HuH-7 (cell line): ENCODE data around the gene ZWILCH.
"Not testable (repeated sequence)": the region's sequence is repeated elsewhere in the genome, so short reads cannot be mapped to it uniquely, and the experiment has no call there.

Experiments used
- DNase-seq: peaks from one replicate; pipeline ENCODE4 v3.0.0; 2011; ENCODE audit warnings: low spot score

The ZWILCH gene

GRCh38 chr15:66581972-66582537 lies 76.9 kb downstream of the ZWILCH start:
- no peak for DNase-seq

GRCh38 chr15:66586155-66586976 lies 81.2 kb downstream of the ZWILCH start:
- no peak for DNase-seq

- DNase-seq = no peak
Observed at GRCh38 chr15:66587020-66587419, 81.9 kb downstream of the ZWILCH start.

- no peak for DNase-seq
Observed at GRCh38 chr15:66587749-66588148, 82.6 kb downstream of the ZWILCH start.

GRCh38 chr15:66588537-66588936 lies 83.4 kb downstream of the ZWILCH start:
- peak; percentile 61 for DNase-seq

DNA sequence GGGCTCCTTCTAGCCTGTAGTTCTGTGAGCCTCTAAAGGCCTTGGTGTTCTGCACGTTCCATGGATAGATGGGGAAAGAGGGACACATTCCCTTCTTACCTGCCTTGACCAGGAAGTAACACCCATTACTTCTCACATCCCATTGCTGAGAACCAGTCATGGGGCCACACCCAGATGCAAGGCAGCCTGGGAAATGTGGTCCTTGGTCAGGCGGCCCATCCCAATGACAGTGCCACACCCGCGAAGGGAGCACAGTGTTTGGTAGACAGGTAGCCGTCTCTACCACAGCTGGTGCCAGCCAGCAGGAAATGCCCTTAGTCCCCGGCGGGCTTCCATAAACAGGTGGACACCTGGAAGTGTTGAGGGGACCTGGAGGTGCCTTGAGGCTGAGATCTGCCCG lies 83.8 kb downstream of the ZWILCH start:
- DNase-seq = no peak

- DNase-seq = not testable (repeated sequence)
Observed at GRCh38 chr15:66589429-66589828, 84.3 kb downstream of the ZWILCH start.

DNA sequence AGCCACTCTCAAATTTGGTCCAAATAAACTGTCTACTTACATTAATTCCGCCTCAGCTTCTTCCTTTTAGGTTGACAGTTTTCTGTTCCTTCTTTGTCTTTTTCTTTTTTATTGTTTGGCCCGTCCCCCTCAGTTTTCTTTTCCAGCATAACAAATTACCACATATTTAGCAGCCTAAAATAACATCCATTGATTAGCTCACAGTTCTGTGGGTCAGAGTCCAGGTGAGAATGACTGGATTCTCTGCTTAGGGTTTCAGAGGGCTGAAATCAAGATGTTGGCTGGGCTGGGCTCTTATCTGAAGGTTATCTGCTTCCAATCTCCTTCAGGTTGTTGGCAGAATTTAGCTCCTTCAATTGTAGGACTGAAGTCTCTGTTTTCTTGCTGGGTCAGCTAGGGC lies 85.3 kb downstream of the ZWILCH start:
- no peak for DNase-seq

DNA sequence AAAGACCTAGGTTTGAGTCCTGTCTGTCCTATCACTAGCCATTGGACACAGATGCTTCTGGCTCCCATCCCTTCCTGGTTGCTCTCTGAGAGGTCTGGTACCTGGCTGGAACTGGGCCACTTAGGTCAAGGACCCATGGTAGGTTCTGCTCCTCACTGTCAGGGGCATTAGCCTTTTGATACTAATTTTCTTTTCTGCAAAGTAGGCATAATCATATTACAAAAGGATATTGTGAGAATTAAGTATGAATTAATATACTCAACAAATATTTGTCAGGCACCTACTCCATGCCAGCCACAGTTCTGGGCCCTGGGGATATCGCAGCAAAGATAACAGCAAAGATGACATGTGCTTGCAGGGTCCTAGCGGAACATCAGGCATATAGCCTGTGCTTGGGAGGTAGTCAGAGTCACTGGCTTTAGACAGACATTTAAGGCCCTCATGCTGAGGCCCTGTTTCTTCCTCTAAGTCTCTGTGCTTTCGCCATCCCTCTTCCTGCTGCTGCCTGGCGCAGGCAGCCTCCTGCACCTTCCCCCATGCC lies 86.3 kb downstream of the ZWILCH start:
- DNase-seq = no peak

GRCh38 chr15:66592505-66593218 lies 87.5 kb downstream of the ZWILCH start:
- peak; percentile 59 for DNase-seq

DNA sequence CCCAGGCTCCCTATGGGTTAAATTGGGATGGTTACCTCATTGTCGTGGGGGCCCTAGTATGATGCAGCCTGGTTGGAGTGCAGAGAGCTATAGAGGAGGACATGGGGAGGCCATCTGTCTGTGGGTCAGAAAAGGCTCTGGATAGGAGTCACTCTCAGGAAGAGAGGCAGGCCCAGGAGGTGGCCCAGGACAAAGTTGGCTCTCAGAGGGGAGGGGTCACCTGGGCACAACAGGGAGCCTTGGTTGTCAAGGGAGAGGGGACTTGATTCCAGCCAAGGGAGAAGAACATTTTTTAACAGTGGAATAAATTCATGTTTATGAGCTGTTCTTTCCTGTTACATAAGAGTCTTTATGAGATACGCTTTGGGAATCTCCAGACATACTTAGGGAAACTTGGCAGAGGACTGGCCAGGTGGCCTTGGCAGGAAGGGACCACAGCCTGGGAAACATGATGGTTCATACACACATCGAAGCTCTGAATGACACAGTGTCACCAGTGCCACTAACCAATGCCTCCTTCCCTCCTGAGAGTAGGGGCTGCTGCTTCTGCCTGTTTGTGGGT lies 88.2 kb downstream of the ZWILCH start:
- DNase-seq = no peak

DNA sequence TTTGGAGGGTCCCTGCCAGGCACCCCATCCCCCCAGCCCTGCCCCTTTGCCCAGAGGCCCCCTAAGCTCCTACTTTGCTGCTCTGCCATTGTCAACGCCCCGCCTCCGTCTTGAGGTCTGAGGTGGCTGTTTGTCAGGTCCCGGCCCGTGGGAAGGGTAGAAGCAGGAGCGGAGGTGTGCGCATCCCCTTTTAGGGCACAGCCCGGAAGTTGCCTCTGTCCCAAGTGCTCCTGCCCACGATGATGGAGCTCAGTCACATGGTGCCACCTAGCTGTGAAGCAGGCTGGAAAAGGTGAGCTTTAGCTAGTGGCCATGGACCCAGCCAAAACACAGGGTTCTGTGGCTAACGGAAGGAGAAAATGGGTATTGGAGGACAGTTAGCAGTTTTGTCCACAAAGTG lies 89.2 kb downstream of the ZWILCH start:
- DNase-seq = no peak

DNA sequence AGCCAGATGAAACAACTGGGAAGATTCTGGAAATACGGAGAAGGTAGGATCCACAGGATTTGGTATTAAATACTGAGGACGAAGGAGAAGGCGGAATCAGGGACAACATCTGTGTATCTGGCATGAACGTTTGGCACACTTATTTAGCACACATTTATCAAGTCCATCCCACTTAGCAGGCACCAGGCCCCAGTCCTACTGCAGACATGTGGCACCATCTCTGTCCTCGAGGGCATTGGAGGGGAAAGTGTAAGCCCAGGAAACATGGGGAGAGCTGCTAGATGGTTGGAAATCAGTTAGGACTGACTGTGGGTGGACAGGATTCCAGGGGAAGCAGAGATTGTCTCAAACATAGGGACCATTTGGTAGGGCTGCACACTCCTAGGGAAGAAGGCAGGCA lies 89.7 kb downstream of the ZWILCH start:
- no peak for DNase-seq

GRCh38 chr15:66595332-66595731 lies 90.2 kb downstream of the ZWILCH start:
- DNase-seq = no peak

GRCh38 chr15:66595931-66596545 lies 90.9 kb downstream of the ZWILCH start:
- no peak for DNase-seq

DNA sequence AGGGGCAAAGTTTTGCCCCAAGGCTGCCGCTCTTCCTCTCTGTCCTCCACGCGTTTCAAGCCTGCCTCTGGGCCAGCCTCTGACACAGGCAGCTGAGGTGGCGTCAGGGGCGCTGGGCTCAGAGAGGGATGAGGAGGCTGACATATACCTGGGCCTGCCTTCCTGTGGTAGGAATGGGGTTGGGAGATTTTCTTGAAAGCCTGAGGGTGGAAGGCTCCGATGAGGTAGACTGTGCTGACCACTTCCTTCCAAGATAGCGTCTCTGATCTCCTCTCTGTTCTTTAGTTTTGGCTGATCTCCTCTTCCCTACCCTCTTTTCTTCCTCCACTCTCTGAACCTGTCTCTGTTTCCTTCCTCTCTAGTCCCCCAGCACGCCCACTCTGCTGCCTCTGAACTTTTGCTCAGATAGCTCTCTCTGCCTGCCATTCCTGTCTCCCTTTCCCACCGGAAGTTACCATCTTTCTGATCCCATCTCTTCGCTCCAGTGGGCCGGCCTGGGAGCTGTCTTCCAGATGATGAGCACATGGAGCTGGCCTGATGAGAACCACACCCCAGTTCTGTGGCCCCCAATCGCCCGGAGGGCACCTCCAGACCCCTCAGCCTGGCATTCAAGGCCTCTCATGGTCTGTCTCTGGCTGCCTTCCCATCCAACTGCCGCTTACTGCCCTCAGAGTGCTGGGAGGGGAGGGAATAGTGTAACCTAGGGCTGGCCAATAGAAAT lies 93.1 kb downstream of the ZWILCH start:
- DNase-seq = no peak
